K562 treated with DMSO at 1 percent for 12 hours (cell line): ENCODE measurements around the gene LARGE1. TPM values are rescaled to one million over a fixed set of nuclear protein-coding genes. Genes with fewer than 3 reads are reported as not detected.

Experiments
- total RNA-seq: library from RNA; unstranded; fragments of 300-600 nt; gene quantifications from 2 replicates; pipeline ENCODE4 v1.2.3, GENCODE V29; 2022; ENCODE audit not compliant: insufficient read depth

Gene LARGE1
- total RNA-seq, result 0.65 and 2.8 TPM in 2 replicates

GRCh38 chr22:33920197-33920540, at the start of gene LARGE1:
LARGE1 (minus strand) TSS chr22:33920476.

